Adrenal gland (tissue), 5 donors: Measurements from ENCODE around the gene AOPEP.

Experiments used
- POLR2A ChIP-seq, 2 donors: fragments of 450-650 bp; IDR thresholded peaks; one replicate each; pipeline ENCODE4 v1.6.1; 2017; ENCODE audit warnings: antibody characterized with exemption in 2 of 2, mild to moderate bottlenecking in 2 of 2, moderate library complexity in 1 of 2
- TF ChIP-seq, protein P1 (sequence below), 6 experiments: fragments of 450-650 bp in 4 of 6; fragments of 200-600 bp in 2 of 6; sonication (generic) in 1 of 6; IDR thresholded peaks; 1 replicate in 5 of 6; 2 replicates in 1 of 6; pipeline versions ENCODE4 v1.5.1 to v1.8.0; 2016 to 2021; ENCODE audit warnings: antibody characterized with exemption in 6 of 6, mild to moderate bottlenecking in 2 of 6, moderate library complexity in 1 of 6
- donor health status: DM: no; HTN: no; CAD: no.

DNA sequence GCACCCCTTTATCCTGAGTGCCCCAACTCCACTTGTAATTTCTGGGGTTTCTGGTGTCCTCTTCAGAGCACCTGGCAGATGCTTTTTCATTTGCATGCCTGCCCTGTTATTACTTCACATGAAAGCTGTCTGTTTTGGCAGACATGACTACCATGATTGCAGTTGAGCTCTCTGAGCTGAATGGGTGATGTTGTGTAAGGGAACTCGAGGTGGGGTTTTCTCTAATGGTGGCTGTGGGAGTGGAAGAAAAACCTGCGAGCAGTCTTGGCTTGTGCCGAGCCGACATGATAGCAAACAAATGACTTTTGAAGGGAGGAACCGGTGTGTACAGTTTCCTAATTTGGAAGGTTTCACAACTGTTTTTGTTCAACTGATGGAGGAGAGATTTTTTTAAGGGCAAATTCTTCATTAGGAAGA, 196.2 kb downstream of the AOPEP start:
- TF ChIP-seq POLR2A (IDR thresholded peaks at IDR 0.05), result no peak
- TF ChIP-seq, protein P1, sequence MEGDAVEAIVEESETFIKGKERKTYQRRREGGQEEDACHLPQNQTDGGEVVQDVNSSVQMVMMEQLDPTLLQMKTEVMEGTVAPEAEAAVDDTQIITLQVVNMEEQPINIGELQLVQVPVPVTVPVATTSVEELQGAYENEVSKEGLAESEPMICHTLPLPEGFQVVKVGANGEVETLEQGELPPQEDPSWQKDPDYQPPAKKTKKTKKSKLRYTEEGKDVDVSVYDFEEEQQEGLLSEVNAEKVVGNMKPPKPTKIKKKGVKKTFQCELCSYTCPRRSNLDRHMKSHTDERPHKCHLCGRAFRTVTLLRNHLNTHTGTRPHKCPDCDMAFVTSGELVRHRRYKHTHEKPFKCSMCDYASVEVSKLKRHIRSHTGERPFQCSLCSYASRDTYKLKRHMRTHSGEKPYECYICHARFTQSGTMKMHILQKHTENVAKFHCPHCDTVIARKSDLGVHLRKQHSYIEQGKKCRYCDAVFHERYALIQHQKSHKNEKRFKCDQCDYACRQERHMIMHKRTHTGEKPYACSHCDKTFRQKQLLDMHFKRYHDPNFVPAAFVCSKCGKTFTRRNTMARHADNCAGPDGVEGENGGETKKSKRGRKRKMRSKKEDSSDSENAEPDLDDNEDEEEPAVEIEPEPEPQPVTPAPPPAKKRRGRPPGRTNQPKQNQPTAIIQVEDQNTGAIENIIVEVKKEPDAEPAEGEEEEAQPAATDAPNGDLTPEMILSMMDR (IDR thresholded peaks at IDR 0.05), result no peak
